PFSK-1 (cell line): ENCODE results near the gene MLKL.

Experiments used
- POLR2AphosphoS5 ChIP-seq: IDR thresholded peaks from 2 replicates; pipeline ENCODE4 v1.6.1; 2012; ENCODE audit warnings: low read depth, mild to moderate bottlenecking, control low read depth, low read length, moderate library complexity
- REST ChIP-seq, 2 experiments: IDR thresholded peaks; 2 replicates each; pipeline versions ENCODE4 v1.6.1 to v1.8.0; 2011 to 2012; ENCODE audit warnings: low read depth in 2 of 2, low read length in 2 of 2, control low read depth in 1 of 2, inconsistent platforms in 1 of 2, mild to moderate bottlenecking in 1 of 2, moderate library complexity in 1 of 2; ENCODE audit not compliant: insufficient read depth in 1 of 2
- TAF1 ChIP-seq: IDR thresholded peaks from 2 replicates; pipeline ENCODE4 v1.6.1; 2012; ENCODE audit warnings: low read length, control low read depth, borderline replicate concordance; ENCODE audit not compliant: insufficient read depth

GRCh38 chr16:74691093-74691855 lies 9.4 kb downstream of the MLKL start:
- no peak for TF ChIP-seq REST (IDR thresholded peaks at IDR 0.05; ENCODE audit: insufficient read depth in 1 of 2, low read depth in 2 of 2, low read length in 2 of 2)
- TF ChIP-seq POLR2AphosphoS5 = no peak
- TF ChIP-seq TAF1 = no peak
